BLaER1 treated with 17β-estradiol and CSF1 and Interleukin-3, amounts not matched to agents 10 nM and 100 nM (cell line): Measurements from ENCODE around the gene NELFCD.

ENCODE experiments used
- H3K27ac ChIP-seq, 11 experiments: shearing (Covaris generic); formaldehyde crosslinking; 2 replicates each; pipeline ENCODE4 v1.8.1; 2022
- H3K27me3 ChIP-seq, 11 experiments: shearing (Covaris generic); formaldehyde crosslinking; 2 replicates each; pipeline ENCODE4 v1.8.1; 2022
- H3K36me3 ChIP-seq, 11 experiments: shearing (Covaris generic); formaldehyde crosslinking; 2 replicates each; pipeline ENCODE4 v1.8.1; 2022
- H3K4me1 ChIP-seq, 10 experiments: shearing (Covaris generic); formaldehyde crosslinking; 2 replicates each; pipeline ENCODE4 v1.8.1; 2022
- H3K4me2 ChIP-seq, 11 experiments: shearing (Covaris generic); formaldehyde crosslinking; 2 replicates each; pipeline ENCODE4 v1.8.1; 2022
- H3K4me3 ChIP-seq, 10 experiments: shearing (Covaris generic); formaldehyde crosslinking; 2 replicates each; pipeline ENCODE4 v1.8.1; 2022
- H3K9ac ChIP-seq, 11 experiments: shearing (Covaris generic); formaldehyde crosslinking; 2 replicates each; pipeline ENCODE4 v1.8.1; 2022
- H3K9me3 ChIP-seq, 11 experiments: shearing (Covaris generic); formaldehyde crosslinking; replicated peaks in 1 of 11; 2 replicates each; pipeline ENCODE4 v1.8.1; 2022
- H4K20me1 ChIP-seq, 11 experiments: shearing (Covaris generic); formaldehyde crosslinking; 2 replicates each; pipeline ENCODE4 v1.8.1; 2022
- Cebpa-rat ChIP-seq, 11 experiments: shearing (Covaris generic); IDR thresholded peaks; 2 replicates each; pipeline ENCODE4 v1.8.1; 2022

The NELFCD gene

DNA sequence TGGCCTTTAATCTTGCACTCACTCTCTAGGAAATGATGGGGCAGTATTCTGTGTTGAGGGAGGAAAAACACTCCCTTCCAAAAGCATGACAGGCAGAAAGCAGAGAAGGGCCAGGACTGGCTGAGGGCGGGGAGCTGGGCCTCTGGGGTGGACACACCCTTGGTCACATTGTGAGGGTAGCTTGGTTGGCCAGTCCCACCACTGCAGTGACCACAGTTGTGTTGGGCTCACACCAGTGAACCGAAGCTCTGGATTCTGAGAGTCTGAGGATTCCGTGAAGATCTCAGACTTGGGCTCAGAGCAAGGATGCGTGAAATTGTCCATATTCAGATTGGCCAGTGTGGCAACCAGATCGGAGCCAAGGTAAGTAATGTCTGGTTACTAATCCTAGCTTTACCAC is 38.2 kb downstream of the NELFCD start, which contains the start of gene TUBB1:
Gene TUBB1, plus strand, starts transcription at position 213 of the 400 bp plus-strand sequence. Its CDS starts 94 bp downstream, at position 307.
- TF ChIP-seq Cebpa-rat (IDR thresholded peaks at IDR 0.05), result no peak
- no peaks in the 10 kb centered on the region for H3K9me3 ChIP-seq
- H3K27ac ChIP-seq, result no peak within 1 kb of the TSS
- H3K9ac ChIP-seq, result no peak within 1 kb of the TSS; a peak in 1 of 22 replicates
- no peak within 1 kb of the TSS for H3K4me3 ChIP-seq
- H3K36me3 ChIP-seq, result peaks cover 16 to 53% (median 24%) of the 10 kb centered on the region in 11 experiments
- peaks cover 2 to 48% (median 27%) of the 10 kb centered on the region in 11 experiments; a peak in 19 of 22 replicates for H4K20me1 ChIP-seq
- peaks cover 23 to 34% (median 28%) of the 10 kb centered on the region in 10 experiments for H3K4me1 ChIP-seq
- H3K27me3 ChIP-seq, result no peaks in the 10 kb centered on the region
- no peak within 1 kb of the TSS; a peak in 1 of 22 replicates for H3K4me2 ChIP-seq

DNA sequence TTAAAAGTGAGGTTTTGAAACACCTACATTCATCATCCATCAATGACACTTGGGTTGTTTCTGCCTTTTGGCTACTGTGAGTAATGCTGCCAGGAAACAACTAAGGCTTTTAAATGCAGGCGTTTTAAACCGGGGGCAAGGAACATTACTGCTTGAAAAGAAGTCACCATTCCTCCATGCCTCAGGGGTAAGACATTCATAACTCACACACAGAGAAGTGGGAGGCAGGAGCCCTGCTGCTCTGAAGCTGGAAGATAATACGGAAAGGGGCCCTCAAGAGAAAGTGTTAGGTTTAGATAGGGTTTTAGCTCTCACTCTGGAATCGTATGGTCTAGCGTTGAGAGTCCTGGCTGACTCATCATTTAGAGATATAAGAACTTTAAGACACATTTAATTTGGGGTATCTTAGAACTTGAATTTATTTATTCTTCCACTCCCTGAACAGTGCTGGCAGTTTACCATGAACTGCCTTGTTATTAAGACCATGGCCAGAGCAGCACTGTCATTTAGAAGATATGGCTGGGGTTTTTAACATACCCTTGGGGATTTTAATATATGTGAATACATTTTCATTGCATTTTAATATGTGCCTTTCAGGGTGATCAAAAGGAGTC is 40.0 kb downstream of the NELFCD start:
- peaks cover 10 to 57% (median 45%) of the 10 kb centered on the region in 11 experiments; a peak in 21 of 22 replicates for H4K20me1 ChIP-seq
- H3K4me3 ChIP-seq, result no peak overlapping the region
- H3K9ac ChIP-seq, result no peak overlapping the region
- H3K27ac ChIP-seq, result no peak overlapping the region
- no peak for TF ChIP-seq Cebpa-rat (IDR thresholded peaks at IDR 0.05)
- no peak overlapping the region for H3K4me2 ChIP-seq
- peaks cover 34 to 71% (median 42%) of the 10 kb centered on the region in 11 experiments for H3K36me3 ChIP-seq
- no peaks in the 10 kb centered on the region for H3K9me3 ChIP-seq
- peaks cover 12 to 22% (median 17%) of the 10 kb centered on the region in 10 experiments; a peak in 18 of 20 replicates for H3K4me1 ChIP-seq
- no peaks in the 10 kb centered on the region for H3K27me3 ChIP-seq

DNA sequence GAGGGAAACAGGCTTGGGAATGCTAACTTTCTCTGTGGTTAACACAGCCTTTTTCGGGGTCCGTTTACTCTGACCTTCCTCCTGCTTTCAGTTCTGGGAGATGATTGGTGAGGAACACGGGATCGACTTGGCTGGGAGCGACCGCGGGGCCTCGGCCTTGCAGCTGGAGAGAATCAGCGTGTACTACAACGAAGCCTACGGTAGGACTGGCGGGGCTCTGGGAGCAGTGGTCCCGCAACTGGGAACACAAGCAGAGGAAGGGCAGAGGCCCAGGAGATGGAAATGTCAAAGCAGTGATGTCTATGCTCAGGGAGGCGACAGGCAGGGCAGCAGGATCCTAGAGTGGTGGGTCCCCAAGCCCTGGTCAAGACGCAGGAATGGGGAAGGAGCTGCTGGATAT is 41.7 kb downstream of the NELFCD start:
- Histone ChIP-seq H3K9me3 (no peaks in the 10 kb centered on the region), H3K9ac (no peak overlapping the region; a peak in 1 of 22 replicates), H3K4me1 (peaks cover 0 to 18% (median 4%) of the 10 kb centered on the region in 10 experiments; a peak in 15 of 20 replicates), H3K4me2 (no peak overlapping the region), H3K27ac (no peak overlapping the region), H3K4me3 (no peak overlapping the region), H3K36me3 (peaks cover 49 to 88% (median 59%) of the 10 kb centered on the region in 11 experiments), H4K20me1 (peaks cover 26 to 66% (median 60%) of the 10 kb centered on the region in 11 experiments; a peak in 21 of 22 replicates), H3K27me3 (no peaks in the 10 kb centered on the region)
- TF ChIP-seq Cebpa-rat (IDR thresholded peaks at IDR 0.05), result no peak

DNA sequence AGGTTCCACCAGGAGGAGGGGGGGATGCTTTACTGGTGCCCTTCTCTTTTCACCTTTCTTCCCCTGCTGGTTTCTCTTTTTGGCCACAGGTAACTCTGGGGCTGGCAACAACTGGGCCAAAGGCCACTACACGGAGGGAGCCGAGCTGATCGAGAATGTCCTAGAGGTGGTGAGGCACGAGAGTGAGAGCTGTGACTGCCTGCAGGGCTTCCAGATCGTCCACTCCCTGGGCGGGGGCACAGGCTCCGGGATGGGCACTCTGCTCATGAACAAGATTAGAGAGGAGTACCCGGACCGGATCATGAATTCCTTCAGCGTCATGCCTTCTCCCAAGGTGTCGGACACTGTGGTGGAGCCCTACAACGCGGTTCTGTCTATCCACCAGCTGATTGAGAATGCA is 42.6 kb downstream of the NELFCD start:
- H3K4me2 ChIP-seq, result no peak overlapping the region
- H3K9ac ChIP-seq, result no peak overlapping the region
- peaks cover 58 to 88% (median 68%) of the 10 kb centered on the region in 11 experiments for H3K36me3 ChIP-seq
- peaks cover 3 to 20% (median 6%) of the 10 kb centered on the region in 10 experiments; a peak in 17 of 20 replicates for H3K4me1 ChIP-seq
- H3K27ac ChIP-seq, result no peak overlapping the region
- no peaks in the 10 kb centered on the region for H3K27me3 ChIP-seq
- peaks cover 32 to 74% (median 66%) of the 10 kb centered on the region in 11 experiments; a peak in 21 of 22 replicates for H4K20me1 ChIP-seq
- no peaks in the 10 kb centered on the region for H3K9me3 ChIP-seq
- no peak for TF ChIP-seq Cebpa-rat (IDR thresholded peaks at IDR 0.05)
- H3K4me3 ChIP-seq, result no peak overlapping the region

DNA sequence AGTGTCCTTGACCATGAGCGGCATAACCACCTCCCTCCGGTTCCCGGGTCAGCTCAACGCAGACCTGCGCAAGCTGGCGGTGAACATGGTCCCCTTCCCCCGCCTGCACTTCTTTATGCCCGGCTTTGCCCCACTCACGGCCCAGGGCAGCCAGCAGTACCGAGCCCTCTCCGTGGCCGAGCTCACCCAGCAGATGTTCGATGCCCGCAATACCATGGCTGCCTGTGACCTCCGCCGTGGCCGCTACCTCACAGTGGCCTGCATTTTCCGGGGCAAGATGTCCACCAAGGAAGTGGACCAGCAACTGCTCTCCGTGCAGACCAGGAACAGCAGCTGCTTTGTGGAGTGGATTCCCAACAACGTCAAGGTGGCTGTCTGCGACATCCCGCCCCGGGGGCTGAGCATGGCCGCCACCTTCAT is 43.1 kb downstream of the NELFCD start:
- Histone ChIP-seq H4K20me1 (peaks cover 37 to 79% (median 67%) of the 10 kb centered on the region in 11 experiments; a peak in 21 of 22 replicates), H3K9me3 (no peaks in the 10 kb centered on the region), H3K4me2 (no peak overlapping the region), H3K27ac (no peak overlapping the region), H3K4me3 (no peak overlapping the region), H3K36me3 (peaks cover 63 to 88% (median 73%) of the 10 kb centered on the region in 11 experiments), H3K27me3 (no peaks in the 10 kb centered on the region), H3K9ac (no peak overlapping the region), H3K4me1 (peaks cover 8 to 25% (median 11%) of the 10 kb centered on the region in 10 experiments)
- TF ChIP-seq Cebpa-rat (IDR thresholded peaks at IDR 0.05), result no peak

DNA sequence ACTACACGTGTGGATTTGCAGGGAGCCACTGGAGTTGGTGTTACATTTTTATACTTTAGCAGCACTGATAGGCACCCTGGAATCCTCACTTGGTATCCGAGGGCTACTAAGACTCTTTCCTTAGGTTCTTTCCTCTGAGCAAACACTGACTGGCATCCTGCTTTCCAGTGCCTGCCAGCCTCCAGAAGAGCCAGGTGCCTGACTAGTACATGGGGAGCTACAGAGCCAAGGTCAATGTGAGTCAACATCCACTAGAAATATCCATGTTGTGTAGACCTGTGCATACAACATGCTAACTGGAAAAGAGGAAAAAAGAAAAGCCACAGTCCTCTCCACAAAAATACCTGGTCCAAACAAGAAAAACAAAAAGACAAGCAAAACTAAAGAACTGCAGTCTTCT is 44.0 kb downstream of the NELFCD start:
- H3K27me3 ChIP-seq, result no peaks in the 10 kb centered on the region
- no peak overlapping the region for H3K9ac ChIP-seq
- peaks cover 72 to 96% (median 82%) of the 10 kb centered on the region in 11 experiments for H3K36me3 ChIP-seq
- no peak overlapping the region for H3K4me2 ChIP-seq
- H4K20me1 ChIP-seq, result peaks cover 44 to 89% (median 75%) of the 10 kb centered on the region in 11 experiments; a peak in 21 of 22 replicates
- H3K9me3 ChIP-seq, result no peaks in the 10 kb centered on the region
- no peak for TF ChIP-seq Cebpa-rat (IDR thresholded peaks at IDR 0.05)
- peaks cover 17 to 35% (median 20%) of the 10 kb centered on the region in 10 experiments for H3K4me1 ChIP-seq
- no peak overlapping the region for H3K4me3 ChIP-seq
- H3K27ac ChIP-seq, result no peak overlapping the region

DNA sequence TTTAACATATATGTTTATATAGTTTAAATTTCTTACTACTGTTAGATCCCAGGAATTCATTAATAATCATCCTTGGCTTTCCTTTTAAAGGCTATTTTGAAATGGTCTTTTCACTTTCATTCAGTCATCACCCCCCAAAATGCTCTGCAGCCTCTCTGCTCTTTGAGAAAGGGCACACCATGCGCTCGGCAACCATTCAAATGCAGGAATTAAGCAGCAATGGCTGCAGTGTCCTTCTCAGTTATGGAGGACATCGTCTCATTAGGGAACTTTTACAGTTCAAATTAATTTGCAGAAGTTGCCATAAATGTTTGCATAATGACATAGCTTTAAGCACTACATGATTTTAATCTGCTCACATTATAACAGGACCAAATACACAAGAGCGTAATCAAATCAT is 44.5 kb downstream of the NELFCD start:
- H3K27me3 ChIP-seq, result no peaks in the 10 kb centered on the region
- peaks cover 44 to 93% (median 78%) of the 10 kb centered on the region in 11 experiments; a peak in 21 of 22 replicates for H4K20me1 ChIP-seq
- H3K4me1 ChIP-seq, result peaks cover 20 to 39% (median 24%) of the 10 kb centered on the region in 10 experiments
- no peaks in the 10 kb centered on the region for H3K9me3 ChIP-seq
- no peak overlapping the region for H3K4me3 ChIP-seq
- no peak for TF ChIP-seq Cebpa-rat (IDR thresholded peaks at IDR 0.05)
- peaks cover 76 to 99% (median 87%) of the 10 kb centered on the region in 11 experiments for H3K36me3 ChIP-seq
- no peak overlapping the region for H3K4me2 ChIP-seq
- no peak overlapping the region for H3K27ac ChIP-seq
- H3K9ac ChIP-seq, result no peak overlapping the region

DNA sequence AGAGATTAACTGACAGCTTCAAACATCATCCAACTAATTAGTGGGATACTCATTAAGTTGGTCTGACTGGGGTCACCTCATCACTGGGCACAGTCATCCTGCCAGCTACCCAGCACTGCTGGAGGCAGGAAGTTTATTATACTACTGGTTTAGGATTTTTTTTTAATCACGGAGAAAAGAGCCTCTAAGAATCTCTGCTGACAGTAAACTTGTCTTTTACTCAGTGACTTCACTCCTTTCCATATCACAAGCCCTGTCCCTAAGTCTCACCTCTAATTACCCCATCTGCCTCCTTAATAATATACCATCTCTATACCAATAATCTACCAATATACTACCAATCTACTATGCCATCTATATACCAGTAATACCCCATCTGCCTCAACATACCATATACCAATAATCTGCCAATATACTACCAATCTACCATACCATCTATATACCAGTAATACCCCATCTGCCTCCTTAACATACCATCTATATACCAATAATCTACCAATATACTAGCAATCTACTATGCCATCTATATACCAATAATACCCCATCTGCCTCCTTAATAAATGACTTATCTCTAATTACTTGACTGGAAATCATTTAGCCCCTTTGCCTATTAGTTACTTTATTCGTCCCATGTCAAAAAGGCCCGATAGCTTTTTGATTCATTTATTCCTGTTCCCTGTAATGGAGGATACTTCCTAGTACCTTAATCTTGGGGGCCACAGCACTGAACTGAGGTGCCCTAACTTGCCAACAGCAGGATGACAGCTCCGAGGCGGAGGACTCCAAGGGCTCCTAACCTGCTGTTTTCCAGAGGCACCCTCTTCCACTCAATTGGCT is 46.1 kb downstream of the NELFCD start:
- no peaks in the 10 kb centered on the region for H3K27me3 ChIP-seq
- peaks cover 31 to 50% (median 37%) of the 10 kb centered on the region in 10 experiments for H3K4me1 ChIP-seq
- no peak overlapping the region for H3K27ac ChIP-seq
- peaks cover 76 to 91% (median 81%) of the 10 kb centered on the region in 11 experiments for H3K36me3 ChIP-seq
- TF ChIP-seq Cebpa-rat (IDR thresholded peaks at IDR 0.05), result no peak
- H3K9ac ChIP-seq, result peak overlapping the region in 2 of 11 experiments; percentile 25 to 38; a peak in 4 of 22 replicates
- no peaks in the 10 kb centered on the region for H3K9me3 ChIP-seq
- H3K4me3 ChIP-seq, result no peak overlapping the region
- peak overlapping the region in 1 of 11 experiments; percentile 100; a peak in 1 of 22 replicates for H3K4me2 ChIP-seq
- peaks cover 49 to 90% (median 76%) of the 10 kb centered on the region in 11 experiments; a peak in 21 of 22 replicates for H4K20me1 ChIP-seq
